SK-N-DZ (cell line): Measurements from ENCODE around the gene LRRC8C.
"Not testable (repeated sequence)": the region's sequence is repeated elsewhere in the genome, so short reads cannot be mapped to it uniquely, and the experiment has no call there.

Source experiments
- DNase-seq: peaks from one replicate; pipeline ENCODE4 v3.0.0-alpha.2; 2015; ENCODE audit warnings: low spot score

LRRC8C gene

DNA sequence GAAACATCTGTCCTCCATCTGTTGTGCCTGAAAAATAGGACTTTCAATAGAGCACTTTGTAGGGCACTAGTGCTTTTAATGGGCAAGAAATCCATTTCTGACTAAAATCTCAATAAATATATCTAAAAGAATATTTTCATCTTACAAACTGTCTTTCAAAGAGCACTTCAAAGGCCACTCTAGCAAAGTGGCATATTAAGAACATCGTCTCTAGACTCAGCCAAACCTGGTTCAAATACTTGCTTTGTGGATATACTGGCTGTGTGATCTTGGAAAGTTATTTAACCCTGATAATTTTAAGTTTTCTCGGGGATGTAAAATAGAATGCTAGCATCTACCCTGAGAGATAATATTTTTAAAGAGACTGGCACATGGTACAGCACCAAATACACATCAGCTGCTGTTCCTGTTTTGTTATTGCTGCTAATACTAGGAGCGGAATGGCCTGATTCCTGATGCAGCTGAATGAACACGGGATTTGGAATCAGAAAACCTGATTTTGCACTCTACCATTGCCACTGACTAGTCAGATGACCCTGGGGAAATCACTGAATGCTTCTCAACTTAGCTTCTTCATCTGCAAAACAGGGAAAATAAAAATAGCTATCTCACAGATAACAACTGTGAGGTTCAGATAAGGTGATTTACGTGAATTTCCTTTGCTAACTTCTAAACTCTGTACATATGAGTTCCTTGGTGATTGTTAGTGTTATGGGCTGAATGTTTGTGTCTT lies 25.2 kb upstream of the LRRC8C start:
- no peak for DNase-seq

DNA sequence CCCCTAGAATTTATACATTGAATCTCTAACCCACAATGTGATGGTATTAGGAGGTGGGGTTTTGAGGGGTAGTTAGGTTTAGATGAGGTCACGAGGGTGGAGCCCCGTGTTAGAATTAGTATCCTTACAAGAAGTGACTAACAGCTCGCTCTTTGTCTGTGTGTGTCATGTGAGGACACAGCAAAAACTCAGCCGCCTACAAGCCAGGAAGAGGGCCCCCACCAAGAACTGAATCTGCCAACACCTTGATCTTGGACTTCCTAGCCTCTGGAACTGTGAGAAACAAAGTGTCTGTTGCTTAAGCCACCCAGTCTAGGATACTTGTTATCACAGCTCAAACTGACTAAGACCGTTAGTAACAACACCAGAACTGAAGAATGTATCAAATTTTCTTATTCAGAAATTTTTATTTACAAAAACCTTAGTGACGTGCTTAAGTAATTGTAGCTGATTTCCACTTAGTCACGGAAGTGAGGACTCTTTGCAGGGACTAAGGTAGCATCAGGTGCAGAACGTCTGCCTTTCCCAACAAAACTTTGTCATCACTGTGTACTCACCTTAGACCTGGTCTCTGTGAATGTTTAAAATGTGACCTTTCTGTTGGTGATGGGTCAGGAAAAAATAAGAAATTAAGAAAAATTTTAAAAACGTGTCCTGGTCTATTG lies 24.5 kb upstream of the LRRC8C start:
- no peak for DNase-seq

DNA sequence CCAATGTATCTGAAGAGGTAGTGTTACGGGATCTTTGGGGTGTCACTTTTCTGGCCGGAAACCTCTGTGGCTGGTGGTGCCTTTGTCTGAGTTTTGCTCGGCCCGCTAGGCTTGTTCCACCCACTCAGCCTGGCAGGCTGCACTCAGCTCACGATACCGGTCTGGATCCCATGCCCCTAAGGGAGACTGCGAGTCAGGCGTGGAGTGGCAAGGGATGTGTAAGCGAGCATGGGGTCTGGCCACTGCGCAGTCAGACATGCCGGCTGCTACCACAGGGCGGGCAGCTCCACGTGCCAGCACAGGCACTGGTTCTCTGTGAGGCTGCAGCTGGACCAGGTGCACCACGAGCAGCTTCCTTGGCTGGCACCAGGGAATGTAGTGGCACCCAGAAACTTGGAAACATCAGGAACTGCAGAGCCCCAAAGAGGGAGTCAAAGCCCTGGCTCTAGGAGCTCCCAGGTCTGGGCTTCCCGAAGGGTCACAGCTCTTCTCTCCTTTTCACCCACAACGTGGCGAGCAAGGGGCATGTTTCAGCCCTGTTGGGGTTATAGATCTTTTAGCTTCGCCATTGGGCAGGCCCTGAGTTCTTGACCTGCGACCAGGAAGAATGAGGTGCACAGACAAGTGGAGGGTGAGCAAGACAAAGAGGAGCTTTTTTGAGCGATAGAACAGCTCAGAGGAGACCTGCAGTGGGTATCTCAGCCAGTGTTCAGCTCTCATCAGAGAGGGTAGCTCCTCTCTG lies 23.8 kb upstream of the LRRC8C start:
- no peak for DNase-seq

DNA sequence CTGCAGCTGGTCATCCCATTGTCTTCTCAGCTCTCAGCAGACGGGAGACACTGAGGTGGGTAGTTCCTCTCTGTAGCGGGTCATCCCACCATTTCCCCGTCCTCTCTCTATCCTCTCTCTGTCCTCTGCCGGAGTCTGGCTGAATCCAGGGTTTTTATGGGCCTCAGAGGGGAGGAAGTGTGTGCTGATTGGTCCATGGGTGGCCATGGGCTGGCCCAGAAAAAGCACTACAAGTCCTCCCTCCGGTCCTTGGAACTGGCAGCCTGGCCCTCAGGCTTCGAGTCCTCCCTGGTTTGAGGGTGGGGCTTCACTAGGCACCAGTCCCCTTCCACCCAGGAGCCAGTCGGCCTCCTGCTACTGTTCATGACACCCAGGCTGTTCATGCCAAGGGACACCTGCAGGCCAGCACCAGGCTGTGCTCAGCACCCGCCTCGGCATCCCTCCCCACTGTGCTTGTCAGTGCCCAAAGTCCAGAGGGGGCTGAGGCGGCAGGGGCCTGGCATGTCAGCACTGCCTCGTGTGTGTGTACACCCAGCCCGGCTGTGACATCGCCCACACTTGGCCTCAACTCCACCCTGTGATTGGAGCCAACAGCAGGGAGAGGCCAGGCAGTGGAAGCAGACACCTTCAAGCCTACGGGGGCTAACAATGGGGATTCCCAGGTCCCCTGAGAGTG lies 23.0 kb upstream of the LRRC8C start:
- DNase-seq = no peak

DNA sequence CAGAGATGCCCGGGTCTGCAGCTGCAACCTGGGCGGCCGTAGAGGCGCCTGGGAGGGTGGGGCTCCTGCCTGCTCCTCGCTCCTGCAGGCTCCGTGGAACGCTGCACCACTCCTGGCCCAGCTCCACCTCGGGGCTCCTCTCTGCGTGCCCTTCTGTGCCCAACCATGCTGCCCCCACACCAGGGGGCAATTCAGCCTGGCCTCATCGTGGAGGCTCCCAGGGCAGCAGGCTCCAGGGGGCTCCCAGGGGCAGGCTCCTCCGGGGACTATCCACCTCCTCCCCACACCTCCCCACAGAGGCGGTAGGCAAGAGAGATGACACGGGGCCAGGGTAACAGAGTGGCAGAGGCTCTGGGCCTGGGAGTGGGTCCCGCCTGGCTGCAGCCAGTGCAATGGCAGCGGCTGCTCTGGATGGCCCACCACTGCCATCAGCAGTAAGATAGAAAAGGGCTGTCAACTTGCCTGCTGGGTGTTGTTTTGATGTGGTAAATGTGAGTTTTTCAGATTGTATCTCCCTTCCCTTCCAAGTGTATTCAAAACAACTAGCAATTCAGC lies 22.4 kb upstream of the LRRC8C start:
- no peak for DNase-seq

DNA sequence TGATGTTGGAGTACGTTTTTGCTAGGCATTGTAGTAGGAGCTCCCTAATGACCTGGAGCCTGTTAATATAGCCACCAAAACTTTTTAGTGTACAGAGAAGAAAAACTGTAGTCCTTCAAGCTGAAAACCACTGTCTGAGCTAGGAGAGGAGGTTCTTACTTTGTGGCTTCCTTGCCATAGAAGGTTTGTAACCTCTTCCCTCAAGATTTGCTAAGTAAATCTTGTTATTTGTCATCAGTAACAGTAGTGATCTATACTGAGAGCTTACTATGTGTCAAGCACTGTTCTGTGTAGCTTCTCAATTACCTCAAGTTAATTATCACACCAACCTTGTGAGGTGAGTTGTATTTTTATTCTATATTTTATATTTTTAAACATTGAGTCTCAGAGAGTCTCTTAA lies 21.2 kb upstream of the LRRC8C start:
- DNase-seq = no peak

DNA sequence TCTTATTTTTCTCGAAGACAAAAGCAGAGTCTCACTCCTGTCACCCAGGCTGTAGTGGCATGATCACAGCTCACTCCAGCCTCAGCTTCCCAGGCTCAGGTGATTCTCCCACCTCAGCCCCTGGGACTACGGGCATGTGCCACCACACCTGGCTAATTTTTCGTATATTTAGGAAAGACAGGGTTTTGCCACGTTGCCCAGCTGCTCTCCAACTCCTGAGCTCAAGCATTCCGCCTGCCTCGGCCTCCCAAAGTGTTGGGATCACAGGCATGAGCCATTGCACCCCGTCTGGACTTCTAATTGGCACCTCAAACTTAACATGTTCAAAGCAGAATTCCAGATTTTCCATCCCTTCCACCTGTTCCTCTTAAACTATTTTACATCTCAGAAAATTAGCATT lies 19.0 kb upstream of the LRRC8C start:
- DNase-seq = no peak

DNA sequence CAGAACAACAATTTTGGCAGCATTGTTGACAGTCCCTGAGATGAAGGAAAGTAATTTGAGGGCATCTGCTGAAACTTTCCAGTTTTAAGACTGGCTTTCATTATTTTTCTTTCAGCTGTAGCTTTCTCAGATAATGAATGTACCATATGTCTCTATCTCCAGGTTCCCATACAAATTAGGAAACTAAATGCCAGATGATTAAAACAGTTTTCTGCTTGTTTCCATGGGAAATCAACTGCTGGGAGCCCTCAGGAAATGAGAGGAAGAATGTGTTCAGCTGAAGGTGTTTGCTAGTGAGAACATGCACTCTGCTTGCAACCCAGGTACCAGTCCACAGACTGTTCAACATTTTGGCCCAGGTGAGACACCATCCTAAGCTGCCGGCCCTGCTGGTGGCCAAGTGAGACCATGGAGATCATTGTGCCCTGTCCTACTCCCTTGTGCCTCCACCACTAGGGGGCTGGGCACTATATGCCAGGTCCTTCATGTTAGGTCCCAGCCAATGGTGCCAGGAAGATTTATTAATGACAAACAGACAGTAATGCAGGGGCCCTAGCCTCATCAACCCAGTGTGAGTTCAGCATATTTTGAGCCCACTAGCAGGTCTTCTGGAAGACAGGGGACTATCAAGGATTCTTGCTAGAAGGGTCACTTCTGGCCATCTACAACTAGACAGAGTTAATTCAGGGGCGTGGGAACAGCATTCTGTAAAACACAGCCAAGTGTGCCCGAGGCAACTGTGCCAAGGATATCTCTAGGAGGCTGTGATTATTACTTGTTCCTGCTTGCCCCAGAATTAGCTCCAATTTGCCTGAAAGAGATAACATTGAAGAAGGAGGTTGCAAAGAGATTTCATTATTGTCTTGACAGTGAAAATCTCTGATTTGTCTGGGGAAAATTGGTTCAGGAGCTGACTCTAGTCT lies 17.0 kb upstream of the LRRC8C start:
- DNase-seq = no peak

DNA sequence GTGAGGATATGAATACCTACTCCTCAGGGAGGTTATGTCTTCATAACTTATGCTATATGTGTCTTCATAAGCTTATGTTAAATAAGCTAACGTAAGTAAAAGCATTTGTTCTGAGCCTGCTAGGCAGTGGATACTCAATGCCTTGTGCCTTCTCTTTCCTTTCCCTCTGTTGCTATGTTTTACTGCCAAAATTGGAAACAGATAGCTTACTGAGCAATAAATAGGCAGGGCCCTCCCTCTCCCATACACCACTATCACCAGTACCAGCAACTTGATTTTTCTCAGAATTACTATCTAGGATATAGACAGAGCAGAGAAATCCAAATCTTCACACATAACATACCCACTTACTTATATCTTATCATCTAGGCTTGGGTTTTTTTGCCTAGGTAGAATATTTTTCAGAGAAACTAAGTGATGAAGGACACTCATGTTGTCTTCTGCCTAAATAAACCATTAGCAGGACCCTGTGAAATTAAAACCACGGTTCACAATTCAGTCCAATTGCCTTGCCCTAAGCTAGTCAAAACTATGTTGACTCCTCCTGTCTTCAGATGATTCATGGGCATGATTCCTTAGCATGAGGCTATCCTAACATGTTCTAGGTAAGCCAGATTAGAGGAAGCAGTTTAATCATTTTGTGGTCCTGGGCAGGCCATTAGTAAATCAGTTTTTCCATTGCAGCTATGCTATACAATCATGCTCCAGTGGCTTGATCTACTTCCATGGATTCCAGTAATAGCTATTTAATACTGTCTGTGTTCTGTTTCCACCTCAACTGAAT lies 15.9 kb upstream of the LRRC8C start:
- no peak for DNase-seq

DNA sequence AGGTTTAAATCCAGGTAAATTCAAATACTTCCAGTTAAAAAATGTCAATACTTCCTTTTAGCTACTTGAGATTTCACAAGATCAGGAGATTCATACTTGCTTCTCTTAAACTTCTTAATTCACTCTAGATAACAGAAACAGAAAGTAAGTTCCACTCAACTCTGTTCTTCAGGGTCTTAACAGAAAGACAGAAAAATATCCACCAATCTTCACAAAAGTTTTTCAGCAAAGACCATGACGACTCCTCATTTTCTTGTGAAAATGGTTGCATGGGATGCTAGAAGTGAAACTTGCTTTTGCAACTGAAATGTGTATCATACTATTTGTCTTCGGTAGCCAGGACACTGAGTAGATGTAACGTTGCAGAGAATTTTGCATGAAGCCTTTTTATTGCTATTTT lies 12.3 kb upstream of the LRRC8C start:
- no peak for DNase-seq

DNA sequence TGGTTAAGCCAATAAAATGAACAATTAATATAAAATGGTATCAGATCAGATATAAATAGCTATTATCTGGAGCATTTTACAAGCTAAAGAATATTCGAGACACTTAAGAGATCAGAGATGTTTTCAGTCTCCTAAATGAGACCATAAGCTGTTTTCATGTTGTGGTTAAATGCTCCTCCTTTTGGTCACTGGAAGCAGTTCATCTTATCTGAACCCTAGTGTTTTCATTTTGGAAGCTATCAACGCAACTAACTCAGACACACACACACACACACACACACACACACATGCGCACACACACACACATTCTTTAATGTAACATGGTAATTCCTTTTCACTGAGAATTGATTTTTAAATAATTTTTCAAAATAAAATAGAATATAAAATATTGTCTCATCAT lies 10.0 kb upstream of the LRRC8C start:
- DNase-seq = no peak

DNA sequence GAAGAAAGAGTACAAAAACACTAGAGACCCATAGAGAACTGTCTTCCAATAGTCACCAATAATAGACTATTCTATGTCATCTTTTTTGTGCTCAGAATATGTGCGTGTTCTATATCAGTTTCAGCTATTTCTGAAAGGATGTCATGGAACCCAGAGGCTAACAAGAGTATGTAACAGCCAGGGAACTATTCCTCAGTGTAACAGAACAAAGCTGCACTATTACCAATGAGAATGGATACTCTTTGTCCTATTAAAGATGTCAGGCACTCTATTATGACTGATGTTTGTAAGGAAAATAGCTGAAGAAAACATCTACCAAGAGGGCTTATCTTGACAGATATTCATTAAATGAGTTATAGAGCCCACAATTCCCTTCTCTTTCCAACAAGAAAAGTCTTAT lies 8.6 kb upstream of the LRRC8C start:
- DNase-seq = no peak

DNA sequence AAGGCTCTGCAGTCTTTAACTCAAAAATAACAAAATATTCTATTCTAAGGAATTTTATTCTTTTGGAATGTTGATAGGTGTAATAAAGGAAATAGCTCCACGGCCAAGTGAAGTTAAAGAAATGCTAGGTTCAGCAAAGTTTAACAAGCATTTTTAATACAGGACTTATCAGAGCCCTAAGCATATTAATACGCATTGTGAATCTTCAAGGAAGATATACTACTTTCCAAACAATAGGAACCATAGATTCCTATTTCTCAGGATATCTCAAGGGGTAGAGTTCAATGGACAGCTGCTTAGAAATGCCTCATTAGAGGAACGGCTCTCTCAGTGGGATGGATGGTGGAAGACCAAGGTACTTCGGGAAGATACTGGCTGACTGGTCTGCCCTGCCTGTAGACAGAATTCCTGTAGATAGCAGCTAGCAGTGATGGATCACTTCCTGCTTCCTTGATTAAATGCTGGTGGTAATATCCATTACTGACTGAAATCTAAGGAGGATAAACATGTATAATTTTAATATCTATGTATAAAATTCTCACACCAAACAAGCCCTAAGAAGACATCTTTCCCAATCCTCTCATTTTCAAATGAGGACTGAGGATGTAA lies 8.1 kb upstream of the LRRC8C start:
- DNase-seq = no peak

DNA sequence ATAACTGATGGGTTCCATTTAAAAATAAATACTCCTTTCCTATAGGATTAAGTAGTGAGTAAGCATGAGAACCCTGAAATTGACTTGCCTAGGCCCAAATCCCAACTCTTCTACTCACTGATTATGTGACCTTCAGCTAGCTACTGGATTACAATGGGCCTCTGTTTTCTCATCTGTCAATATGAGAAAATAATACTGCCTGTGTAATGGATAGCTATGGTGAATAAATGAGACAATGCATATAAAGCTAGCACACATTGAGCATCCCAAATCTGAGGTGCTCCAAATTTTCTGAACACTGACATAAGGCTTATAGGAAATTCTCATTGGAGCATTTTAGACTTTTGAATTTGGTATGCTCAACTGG lies 5.3 kb upstream of the LRRC8C start:
- no peak for DNase-seq

DNA sequence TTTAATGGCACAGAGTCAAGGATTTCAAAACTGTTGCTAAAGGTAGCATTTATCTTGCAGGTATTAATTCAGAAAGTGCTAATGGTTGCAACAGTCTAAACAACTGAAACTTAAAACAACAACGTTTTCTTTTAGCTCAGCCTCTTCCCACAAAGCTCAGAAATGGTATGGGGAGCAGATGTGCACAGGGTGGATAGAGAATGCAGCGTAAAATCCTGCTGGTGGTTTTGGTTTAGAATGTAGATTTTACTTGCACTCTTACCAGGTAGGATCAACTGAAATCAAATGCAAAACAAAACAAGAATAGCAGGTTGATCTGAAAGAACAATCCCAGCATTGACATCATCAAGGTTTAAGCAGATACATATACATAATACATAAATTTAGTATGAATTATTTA lies 3.8 kb upstream of the LRRC8C start:
- DNase-seq = no peak

DNA sequence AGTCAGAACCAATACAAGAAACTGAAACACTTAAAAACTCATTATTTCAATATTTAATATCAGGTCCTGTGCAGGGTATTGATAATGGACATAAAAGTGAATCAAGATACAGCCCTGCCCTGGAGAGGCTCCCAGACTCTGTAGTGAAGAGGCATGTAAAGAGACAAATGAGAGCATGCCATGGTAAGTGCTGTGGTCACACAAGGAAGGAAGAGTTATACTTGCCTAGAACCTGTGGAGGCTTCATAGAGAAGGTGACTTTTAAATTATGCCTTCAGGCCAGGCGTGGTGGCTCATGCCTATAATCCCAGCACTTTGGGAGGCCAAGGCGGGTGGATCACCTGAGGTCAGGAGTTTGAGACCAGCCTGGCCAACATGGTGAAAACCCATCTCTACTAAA lies 3.3 kb upstream of the LRRC8C start:
- DNase-seq = not testable (repeated sequence)

DNA sequence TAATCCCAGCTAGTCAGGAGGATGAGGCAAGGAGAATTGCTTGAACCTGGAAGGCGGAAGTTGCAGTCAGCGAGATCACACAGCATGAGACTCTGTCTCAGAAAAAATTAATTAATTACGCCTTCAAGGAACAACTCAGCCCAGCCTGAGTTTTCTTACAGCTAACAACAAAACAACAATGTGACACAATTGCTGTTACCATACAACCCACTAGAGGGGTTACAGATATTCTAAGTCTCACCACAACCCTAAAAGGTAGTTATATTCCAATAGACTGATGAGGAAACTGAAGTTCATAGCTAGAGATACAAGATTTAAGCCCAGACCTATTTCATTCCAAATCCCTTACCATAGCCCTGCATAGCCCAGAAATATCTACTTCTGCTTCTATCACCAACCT lies 2.9 kb upstream of the LRRC8C start:
- no peak for DNase-seq

DNA sequence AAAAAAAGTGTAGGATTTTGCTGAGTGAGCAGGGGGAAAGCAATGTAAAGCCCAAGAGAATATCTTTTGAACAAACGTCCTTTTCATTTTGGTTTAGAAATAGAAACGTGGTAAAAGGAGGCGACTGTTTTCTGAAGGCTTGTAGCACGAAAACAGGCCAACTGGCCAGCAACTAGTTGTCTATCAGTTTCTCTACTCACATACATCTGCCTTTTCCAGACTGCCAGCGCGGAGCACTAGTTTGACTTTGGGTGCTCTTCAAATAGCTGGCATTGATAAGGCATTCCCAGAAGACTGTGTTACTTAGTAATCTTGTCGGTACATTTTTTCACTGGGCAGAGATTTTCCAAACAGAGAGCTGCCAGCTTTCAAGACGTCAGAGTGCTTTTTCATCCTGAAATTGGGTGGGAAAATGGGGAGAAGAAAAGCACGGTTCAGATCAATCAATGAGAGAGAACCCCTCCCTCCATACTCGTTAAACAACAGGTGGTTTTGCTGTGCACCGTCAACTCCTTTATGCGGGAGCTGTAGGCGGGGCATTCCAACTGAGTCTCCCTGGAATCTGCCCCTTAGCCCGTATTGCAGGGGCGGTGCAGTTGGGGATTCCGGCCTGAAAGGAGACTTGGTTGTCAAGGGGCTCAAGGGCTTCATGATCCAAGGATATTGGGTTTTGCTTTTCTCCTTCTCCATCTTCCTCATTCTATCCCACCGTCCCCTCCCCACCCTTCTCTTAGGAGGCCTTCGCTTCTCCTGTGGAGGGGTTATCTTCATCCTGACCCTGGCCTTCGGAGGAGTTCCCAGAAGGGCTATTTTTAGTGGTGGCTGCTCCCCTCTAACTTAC lies 884 bp upstream of the LRRC8C start:
- no peak for DNase-seq
